ENCODE results near the gene GBGT1. TPM values are rescaled to one million over a fixed set of nuclear protein-coding genes. Genes with fewer than 3 reads are reported as not detected.
A peak's percentile ranks its signal among the peaks of the same experiment; 100 is the strongest.

GBGT1 gene
- total and polyA plus RNA-seq, 9 of the 15 experiments (the other 6 are each of a cell fraction or from before 2014, with no cell fraction given) = 0.55 to 25.8 (median 13.7) TPM

GRCh38 chr9:133207540-133208170 is 43.9 kb upstream of the GBGT1 start:
- no TSS peak for BruUV-seq (replicated peaks)
- Histone ChIP-seq H3K9ac (ENCODE audit: insufficient read depth in 1 of 2, low read depth in 2 of 2, low read length in 2 of 2) (no peak overlapping the region), H3K9me3 (replicated peaks; ENCODE audit: control insufficient read depth, insufficient read depth, low read depth, low read length) (no peaks in the 10 kb centered on the region), H3K79me2 (ENCODE audit: control insufficient read depth, insufficient read depth, low read length) (no peaks in the 10 kb centered on the region), H3K4me3 (no peak overlapping the region), H3K9me1 (ENCODE audit: control insufficient read depth, insufficient read depth, low read length) (no peaks in the 10 kb centered on the region), H4K20me1 (replicated peaks; ENCODE audit: control insufficient read depth, insufficient read depth, low read length) (no peaks in the 10 kb centered on the region), H3K36me3 (ENCODE audit: control insufficient read depth, insufficient read depth, low read length) (no peaks in the 10 kb centered on the region), H3K27me3 (ENCODE audit: control insufficient read depth in 2 of 2, insufficient read depth in 2 of 2, low read length in 2 of 2) (peaks cover 32 to 74% of the 10 kb centered on the region in 2 experiments; a peak in 4 of 5 replicates), H2AFZ (ENCODE audit: low read depth, low read length) (no peak overlapping the region), H3K4me1 (replicated peaks in 1 of 2; ENCODE audit: control insufficient read depth in 2 of 2, insufficient read depth in 2 of 2, low read length in 2 of 2) (peaks cover 0 to 11% of the 10 kb centered on the region in 2 experiments; a peak in 1 of 5 replicates), H3K4me2 (ENCODE audit: insufficient read depth, low read length) (no peak overlapping the region), H3K27ac (ENCODE audit: extremely low read depth, low read depth, low read length) (no peak overlapping the region)
- DNase-seq (ENCODE audit: extremely low read depth in 1 of 4, low spot score in 3 of 4) = no peak
- WGBS (ENCODE audit: insufficient coverage, low coverage, missing lambda C conversion rate) = 0% methylated on average over 8 of the region's 16 CpGs
- intact Hi-C loops (cut with micrococcal nuclease) = no loop called here
- ChIA-PET CTCF (ENCODE audit: low intra/inter-chr PET ratio) (no interaction called here), POLR2A (interaction anchor here (0.6 kb wide), 1 partner anchor 33 kb away, joined by 3 read pairs; no protein-coding TSS in a partner anchor)
- in situ Hi-C loops (cut with MboI) = no loop called here
- FAIRE-seq = no peak
- ATAC-seq = no peak
- no peak for TF ChIP-seq HNRNPH1 (optimal IDR thresholded peaks at IDR 0.05; ENCODE audit: low read depth, low read length)
- TF ChIP-seq HDAC1 (IDR thresholded peaks at IDR 0.05) = 0 out of 4 replicates have a peak, but pooled peaks of 1 of the 2 experiments have one; percentile 17
- no peak for TF ChIP-seq CREBBP (IDR thresholded peaks at IDR 0.05; ENCODE audit: low read depth, low read length)

GRCh38 chr9:133207021-133207531 is 43.4 kb upstream of the GBGT1 start:
- FAIRE-seq = no peak

More at GRCh38 chr9:133207021-133207531, 43.4 kb upstream of the GBGT1 start:
- POLR2A ChIA-PET = interaction anchor here (0.6 kb wide), 1 partner anchor 972 kb away, joined by 3 read pairs; no protein-coding TSS in a partner anchor
- no peaks in the 10 kb centered on the region for H3K36me3 ChIP-seq (ENCODE audit: control insufficient read depth, insufficient read depth, low read length)
- CTCF ChIA-PET (ENCODE audit: low intra/inter-chr PET ratio) = no interaction called here
- ATAC-seq (no peak), DNase-seq (ENCODE audit: extremely low read depth in 1 of 4, low spot score in 3 of 4) (no peak)
- H3K4me1 ChIP-seq (replicated peaks in 1 of 2; ENCODE audit: control insufficient read depth in 2 of 2, insufficient read depth in 2 of 2, low read length in 2 of 2) = peaks cover 0 to 11% of the 10 kb centered on the region in 2 experiments; a peak in 1 of 5 replicates
- WGBS (ENCODE audit: insufficient coverage, low coverage, missing lambda C conversion rate) = 12% methylated on average over 13 of the region's 14 CpGs
- no peak overlapping the region for H3K27ac ChIP-seq (ENCODE audit: extremely low read depth, low read depth, low read length)
- in situ Hi-C loops (cut with MboI) (no loop called here), intact Hi-C loops (cut with micrococcal nuclease) (no loop called here)
- peaks cover 36 to 80% of the 10 kb centered on the region in 2 experiments; a peak in 4 of 5 replicates for H3K27me3 ChIP-seq (ENCODE audit: control insufficient read depth in 2 of 2, insufficient read depth in 2 of 2, low read length in 2 of 2)
- H3K9me1 ChIP-seq (ENCODE audit: control insufficient read depth, insufficient read depth, low read length) = no peaks in the 10 kb centered on the region
- no peak for TF ChIP-seq ARNT (IDR thresholded peaks at IDR 0.05)
- H3K4me2 ChIP-seq (ENCODE audit: insufficient read depth, low read length) = no peak overlapping the region
- BruUV-seq (replicated peaks) = no TSS peak
- no peak overlapping the region for H2AFZ ChIP-seq (ENCODE audit: low read depth, low read length)
- H3K9me3 ChIP-seq (replicated peaks; ENCODE audit: control insufficient read depth, insufficient read depth, low read depth, low read length) = no peaks in the 10 kb centered on the region
- H3K79me2 ChIP-seq (ENCODE audit: control insufficient read depth, insufficient read depth, low read length) = no peaks in the 10 kb centered on the region
- H3K4me3 ChIP-seq = no peak overlapping the region
- no peaks in the 10 kb centered on the region; the same call in 1 of the 2 replicates for H4K20me1 ChIP-seq (replicated peaks; ENCODE audit: control insufficient read depth, insufficient read depth, low read length)
- H3K9ac ChIP-seq (ENCODE audit: insufficient read depth in 1 of 2, low read depth in 2 of 2, low read length in 2 of 2) = no peak overlapping the region; a peak in 1 of 4 replicates

Data from K562 (cell line).